Gastrocnemius medialis (tissue), 4 donors: Measurements from ENCODE around the gene ATP6V0D1.
A peak's percentile ranks its signal among the peaks of the same experiment; 100 is the strongest.

ENCODE experiments used
- POLR2A ChIP-seq, 2 donors: fragments of 450-650 bp; IDR thresholded peaks; one replicate each; pipeline ENCODE4 v1.6.1; 2017; ENCODE audit warnings: antibody characterized with exemption in 2 of 2, mild to moderate bottlenecking in 2 of 2, moderate library complexity in 2 of 2
- TF ChIP-seq, protein P1 (sequence below), 5 experiments: fragments of 450-650 bp in 3 of 5; fragments of 200-600 bp in 2 of 5; sonication (generic) in 2 of 5; IDR thresholded peaks in 4 of 5; conservative IDR thresholded peaks in 1 of 5; 1 replicate in 4 of 5; 2 replicates in 1 of 5; pipeline ENCODE4 v1.5.1; 2016 to 2019; ENCODE audit warnings: antibody characterized with exemption in 5 of 5, mild to moderate bottlenecking in 3 of 5, moderate library complexity in 3 of 5

DNA sequence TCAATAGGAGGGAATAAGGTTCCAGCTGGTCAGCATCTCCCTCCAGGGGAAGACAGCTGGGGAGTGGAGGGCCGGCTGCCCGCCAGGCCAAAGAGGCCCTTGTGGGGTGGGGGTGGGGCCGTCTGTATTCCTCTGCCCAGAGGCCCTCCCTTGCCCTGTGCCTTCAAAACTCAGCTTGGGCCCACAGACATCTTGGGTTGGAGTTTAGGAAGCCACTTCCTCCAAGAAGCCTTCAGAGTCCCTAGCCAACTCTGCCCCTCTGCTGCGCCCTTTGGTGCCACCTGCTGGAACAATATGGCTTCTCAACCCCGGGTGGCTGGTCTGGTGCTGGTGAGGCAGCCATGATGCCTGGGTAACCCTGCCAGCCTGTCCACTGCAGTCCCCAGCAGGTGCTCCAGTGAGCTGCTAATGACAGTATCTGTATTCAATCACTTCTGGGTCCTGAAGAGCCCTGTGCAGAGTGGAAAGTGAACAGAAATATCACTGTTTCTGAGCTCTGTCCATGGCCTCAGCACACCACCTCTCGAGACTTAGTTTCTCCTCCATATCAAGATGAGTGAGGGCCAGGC lies 33.4 kb downstream of the ATP6V0D1 start:
- TF ChIP-seq, protein P1, sequence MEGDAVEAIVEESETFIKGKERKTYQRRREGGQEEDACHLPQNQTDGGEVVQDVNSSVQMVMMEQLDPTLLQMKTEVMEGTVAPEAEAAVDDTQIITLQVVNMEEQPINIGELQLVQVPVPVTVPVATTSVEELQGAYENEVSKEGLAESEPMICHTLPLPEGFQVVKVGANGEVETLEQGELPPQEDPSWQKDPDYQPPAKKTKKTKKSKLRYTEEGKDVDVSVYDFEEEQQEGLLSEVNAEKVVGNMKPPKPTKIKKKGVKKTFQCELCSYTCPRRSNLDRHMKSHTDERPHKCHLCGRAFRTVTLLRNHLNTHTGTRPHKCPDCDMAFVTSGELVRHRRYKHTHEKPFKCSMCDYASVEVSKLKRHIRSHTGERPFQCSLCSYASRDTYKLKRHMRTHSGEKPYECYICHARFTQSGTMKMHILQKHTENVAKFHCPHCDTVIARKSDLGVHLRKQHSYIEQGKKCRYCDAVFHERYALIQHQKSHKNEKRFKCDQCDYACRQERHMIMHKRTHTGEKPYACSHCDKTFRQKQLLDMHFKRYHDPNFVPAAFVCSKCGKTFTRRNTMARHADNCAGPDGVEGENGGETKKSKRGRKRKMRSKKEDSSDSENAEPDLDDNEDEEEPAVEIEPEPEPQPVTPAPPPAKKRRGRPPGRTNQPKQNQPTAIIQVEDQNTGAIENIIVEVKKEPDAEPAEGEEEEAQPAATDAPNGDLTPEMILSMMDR (IDR thresholded peaks at IDR 0.05 in 4 of 5, conservative IDR thresholded peaks at IDR 0.05 in 1 of 5) = peak in 3 of 5 experiments; percentile 36 to 54 (median 48)
- TF ChIP-seq POLR2A (IDR thresholded peaks at IDR 0.05) = no peak
